HuH-7 (cell line): ENCODE data around the gene EBF3.

Experiments used
- DNase-seq: peaks from one replicate; pipeline ENCODE4 v3.0.0; 2011; ENCODE audit warnings: low spot score

The EBF3 gene

GRCh38 chr10:129796710-129797420, 167.2 kb downstream of the EBF3 start:
- DNase-seq, result no peak

- no peak for DNase-seq
Measured at GRCh38 chr10:129793996-129794395, 170.1 kb downstream of the EBF3 start.

- peak; percentile 40 for DNase-seq
Measured at GRCh38 chr10:129793479-129793878, 170.6 kb downstream of the EBF3 start.

GRCh38 chr10:129792864-129793263, 171.2 kb downstream of the EBF3 start:
- DNase-seq, result no peak

GRCh38 chr10:129792141-129792540, 171.9 kb downstream of the EBF3 start:
- no peak for DNase-seq

GRCh38 chr10:129790715-129791446, 173.2 kb downstream of the EBF3 start:
- no peak for DNase-seq

GRCh38 chr10:129788215-129788614, 175.9 kb downstream of the EBF3 start:
- DNase-seq, result no peak

GRCh38 chr10:129787557-129787956, 176.5 kb downstream of the EBF3 start:
- no peak for DNase-seq

- no peak for DNase-seq
Measured at GRCh38 chr10:129786216-129786615, 177.9 kb downstream of the EBF3 start.

GRCh38 chr10:129785536-129785981, 178.5 kb downstream of the EBF3 start:
- DNase-seq, result no peak
